GM18858 (cell line): ENCODE results near the gene NMNAT3.

ENCODE experiments used
- ATAC-seq: cut with Tn5 transposase; IDR thresholded peaks from one replicate; pipeline ENCODE4 v1.9.1; 2021; ENCODE audit not compliant: unreplicated experiment

NMNAT3 gene

GRCh38 chr3:139523718-139524117, 154.1 kb downstream of the NMNAT3 start:
- no peak for ATAC-seq

GRCh38 chr3:139523166-139523565, 154.6 kb downstream of the NMNAT3 start:
- ATAC-seq = no peak

- ATAC-seq = no peak
These were observed 155.4 kb downstream of the NMNAT3 start for GRCh38 chr3:139522421-139522820.

- no peak for ATAC-seq
These were observed 156.0 kb downstream of the NMNAT3 start for GRCh38 chr3:139521816-139522215.

GRCh38 chr3:139521144-139521543, 156.6 kb downstream of the NMNAT3 start:
- no peak for ATAC-seq

GRCh38 chr3:139519998-139520737, 157.6 kb downstream of the NMNAT3 start:
- ATAC-seq = no peak

GRCh38 chr3:139518926-139519842, 158.6 kb downstream of the NMNAT3 start:
- no peak for ATAC-seq

GRCh38 chr3:139518306-139518705, 159.5 kb downstream of the NMNAT3 start:
- no peak for ATAC-seq

GRCh38 chr3:139517321-139518065, 160.3 kb downstream of the NMNAT3 start:
- no peak for ATAC-seq

GRCh38 chr3:139514741-139515140, 163.0 kb downstream of the NMNAT3 start:
- no peak for ATAC-seq
